Prostate gland (tissue), 2 donors: ENCODE measurements around the gene DERL3.

Experiments
- CTCF ChIP-seq, 4 experiments: fragments of 200-600 bp in 2 of 4; fragments of 450-650 bp in 2 of 4; sonication (generic) in 2 of 4; IDR thresholded peaks; 1 replicate in 3 of 4; 2 replicates in 1 of 4; pipeline ENCODE4 v1.5.1; 2016 to 2019; ENCODE audit warnings: antibody characterized with exemption in 4 of 4, mild to moderate bottlenecking in 2 of 4, moderate library complexity in 2 of 4
- POLR2A ChIP-seq: fragments of 450-650 bp; IDR thresholded peaks from one replicate; pipeline ENCODE4 v1.6.1; 2016; ENCODE audit warnings: antibody characterized with exemption, mild to moderate bottlenecking
- POLR2AphosphoS5 ChIP-seq: sonication (generic); formaldehyde crosslinking; IDR thresholded peaks from one replicate; pipeline ENCODE4 v1.6.1; 2017; ENCODE audit warnings: antibody characterized with exemption

GRCh38 chr22:23786261-23786710 lies 52.5 kb downstream of the DERL3 start:
- TF ChIP-seq CTCF (IDR thresholded peaks at IDR 0.05) (no peak), POLR2A (no peak), POLR2AphosphoS5 (no peak)
